Left kidney (tissue), 2 donors: ENCODE measurements around the gene MAP3K3. TPM values are rescaled to one million over a fixed set of nuclear protein-coding genes. Genes with fewer than 3 reads are reported as not detected.

Experiments used
- DNase-seq: peaks from one replicate; pipeline ENCODE4 v3.0.0-alpha.2; 2013
- polyA plus RNA-seq: library from polyadenylated mRNA; unstranded; fragments of 120-200 nt; gene quantifications from one replicate; pipeline ENCODE4 v1.2.1, GENCODE V29; 2013; ENCODE audit not compliant: insufficient read length

Gene MAP3K3
- polyA plus RNA-seq, 1 donor = 33.8 TPM

DNA sequence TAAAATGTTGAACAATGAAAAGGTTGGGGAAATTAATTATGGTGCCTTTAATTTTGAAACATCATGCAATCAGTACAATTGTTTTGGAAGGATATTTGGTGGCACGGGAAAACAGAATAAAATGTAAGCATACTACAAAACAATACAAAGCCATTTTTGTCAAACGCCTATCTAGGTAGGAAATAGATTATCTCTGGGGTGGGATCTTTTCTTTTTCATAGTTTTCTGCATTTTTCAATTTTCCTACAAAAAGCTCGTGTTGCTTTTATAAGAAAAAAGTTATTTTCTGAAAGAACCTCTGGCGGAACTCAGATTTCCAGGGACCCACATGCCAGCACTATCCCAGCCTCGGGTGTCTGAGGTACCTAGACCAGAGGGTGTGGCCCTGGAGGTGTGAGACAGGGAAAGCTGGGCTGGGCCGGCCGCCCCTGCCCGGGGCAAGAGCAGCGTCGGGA lies 961 bp upstream of the MAP3K3 start:
- no peak for DNase-seq

GRCh38 chr17:63622574-63623390 lies 565 bp downstream of the MAP3K3 start:
- DNase-seq = no peak

DNA sequence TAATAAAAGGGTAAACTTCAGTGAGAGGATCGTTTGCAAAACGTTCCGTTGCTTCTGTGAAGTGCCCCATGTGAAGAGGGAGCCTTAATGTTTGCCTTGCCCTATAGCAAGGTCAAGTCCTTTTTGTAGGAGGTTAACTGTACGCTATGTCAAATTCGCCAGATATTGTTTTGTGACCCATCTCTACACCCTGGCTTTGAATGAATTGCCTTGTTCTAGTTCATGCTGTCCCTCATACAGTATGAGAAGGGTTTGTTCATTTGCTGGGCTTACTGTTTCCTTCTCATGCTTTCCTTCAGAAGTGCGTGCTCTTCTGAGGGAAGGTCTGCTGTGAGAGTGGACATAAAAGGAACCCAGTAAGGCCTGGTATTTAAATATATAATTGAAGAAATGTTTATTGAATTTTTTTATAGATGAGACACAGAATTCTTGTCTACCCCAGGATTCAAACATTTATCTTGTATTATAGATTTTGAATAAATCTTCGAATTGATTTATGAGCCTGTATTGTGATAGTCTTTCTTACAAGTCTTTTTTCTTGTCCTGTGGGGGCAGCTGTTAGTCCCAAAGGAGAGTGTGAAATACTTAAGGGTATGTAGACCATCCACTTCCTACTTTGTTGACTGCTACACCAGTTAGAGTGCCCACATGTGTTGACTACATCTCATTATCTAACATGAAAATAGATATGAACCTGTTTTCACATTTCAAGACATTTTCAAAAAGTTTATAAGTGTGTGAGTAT lies 1.7 kb downstream of the MAP3K3 start:
- DNase-seq = no peak

DNA sequence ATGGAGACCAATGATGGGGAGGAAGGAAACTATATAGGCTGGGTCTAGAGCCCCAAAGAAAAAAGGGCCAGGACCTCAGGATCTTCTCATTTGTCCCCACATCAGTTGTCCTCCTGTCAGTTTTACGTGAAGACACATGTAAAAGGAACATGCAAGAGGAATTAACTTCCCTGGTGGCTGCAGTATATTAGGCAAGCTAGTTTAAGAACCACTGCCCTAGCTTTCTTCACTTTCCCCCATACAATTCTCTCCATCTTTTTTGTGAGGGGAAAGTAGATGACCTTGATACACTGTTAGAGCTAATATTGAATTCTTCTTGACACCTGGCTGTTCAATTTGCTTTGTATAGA lies 2.3 kb downstream of the MAP3K3 start:
- DNase-seq = no peak

- DNase-seq = no peak
Measured at GRCh38 chr17:63626551-63627180, 4.4 kb downstream of the MAP3K3 start.

- no peak for DNase-seq
Measured at GRCh38 chr17:63629627-63630026, 7.4 kb downstream of the MAP3K3 start.

DNA sequence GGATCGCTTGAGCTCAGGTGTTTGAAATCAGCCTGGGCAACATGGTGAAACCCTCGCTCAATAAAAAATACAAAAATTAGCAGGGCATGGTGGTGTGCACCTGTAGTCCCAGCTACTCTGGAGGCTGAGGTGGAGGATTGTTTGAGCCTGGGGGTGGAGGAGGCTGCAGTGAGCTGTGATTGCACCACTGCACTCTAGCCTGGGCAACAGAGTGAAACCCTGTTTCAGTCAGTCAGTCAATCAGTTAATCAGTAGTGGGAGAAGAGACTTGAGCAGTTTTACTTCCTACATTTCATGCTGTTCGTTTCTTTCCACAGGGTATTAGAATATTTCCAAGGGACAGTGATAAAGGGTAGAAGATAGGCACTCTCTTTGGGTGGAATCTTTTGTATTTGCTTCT lies 8.8 kb downstream of the MAP3K3 start:
- no peak for DNase-seq

- no peak for DNase-seq
Measured at GRCh38 chr17:63631626-63632025, 9.4 kb downstream of the MAP3K3 start.

GRCh38 chr17:63633742-63634141 lies 11.5 kb downstream of the MAP3K3 start:
- no peak for DNase-seq

- no peak for DNase-seq
Measured at GRCh38 chr17:63634163-63634562, 11.9 kb downstream of the MAP3K3 start.

GRCh38 chr17:63634816-63635215 lies 12.6 kb downstream of the MAP3K3 start:
- DNase-seq = no peak

- DNase-seq = no peak
Measured at GRCh38 chr17:63635290-63635689, 13.1 kb downstream of the MAP3K3 start.

GRCh38 chr17:63635787-63636186 lies 13.6 kb downstream of the MAP3K3 start:
- no peak for DNase-seq

- no peak for DNase-seq
Measured at GRCh38 chr17:63639125-63639524, 16.9 kb downstream of the MAP3K3 start.

GRCh38 chr17:63640038-63640437 lies 17.8 kb downstream of the MAP3K3 start:
- no peak for DNase-seq

DNA sequence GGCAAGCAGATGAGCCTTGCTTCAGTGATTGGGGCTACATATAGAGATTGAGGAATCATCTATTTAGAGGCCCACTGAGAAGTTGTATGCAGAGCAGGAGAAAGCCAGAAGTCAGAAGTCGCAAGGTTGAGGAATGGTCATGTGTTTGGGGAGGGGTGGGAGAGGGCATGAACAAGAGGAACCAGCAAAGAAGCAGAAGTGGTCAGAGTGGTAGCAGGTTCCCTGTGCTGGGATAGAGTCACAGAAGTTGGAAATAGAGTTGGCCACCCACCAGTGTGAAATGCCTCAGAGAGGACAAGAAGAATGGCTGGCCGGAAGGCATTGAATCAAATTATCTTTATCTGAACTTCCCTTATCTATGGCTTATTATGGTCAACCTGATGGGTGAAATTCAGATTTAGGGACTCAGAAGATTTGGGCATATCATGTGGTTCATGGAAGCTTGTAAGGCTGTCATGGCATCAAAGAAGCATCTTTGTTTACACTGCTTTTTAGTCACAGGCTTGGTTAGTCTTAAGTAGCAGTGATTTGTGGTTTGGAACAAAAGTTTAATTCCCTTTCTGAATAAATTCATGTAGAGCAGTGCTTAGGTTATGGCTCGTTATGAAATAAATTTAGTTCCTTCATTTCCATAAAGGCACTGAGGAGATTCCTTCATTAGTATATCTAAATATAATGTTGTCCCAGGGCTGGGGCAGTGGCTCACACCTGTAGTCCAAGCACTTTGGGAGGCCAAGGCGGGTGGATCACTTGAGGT lies 19.7 kb downstream of the MAP3K3 start:
- DNase-seq = no peak

DNA sequence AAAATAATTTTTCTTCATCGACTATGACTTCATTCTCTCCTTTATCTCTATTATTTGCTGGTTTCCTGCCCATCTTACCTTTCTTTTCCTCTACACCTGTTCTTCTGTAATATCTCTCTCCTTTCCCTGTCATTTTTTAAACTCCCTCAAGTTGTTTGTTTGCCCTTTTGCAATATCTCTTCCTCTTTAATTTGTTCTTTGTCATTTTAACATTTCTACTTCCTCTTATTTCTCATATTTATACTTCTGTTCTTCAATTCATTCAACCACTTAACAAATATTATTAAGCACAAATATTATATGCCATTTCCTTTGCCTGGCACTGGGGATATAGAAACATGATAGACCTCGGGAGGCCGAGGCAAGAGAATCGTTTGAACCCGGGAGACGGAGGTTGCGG lies 22.6 kb downstream of the MAP3K3 start:
- no peak for DNase-seq

GRCh38 chr17:63645775-63646487 lies 23.7 kb downstream of the MAP3K3 start:
- DNase-seq = no peak

GRCh38 chr17:63646488-63646806 lies 24.2 kb downstream of the MAP3K3 start:
- no peak for DNase-seq

- no peak for DNase-seq
Measured at GRCh38 chr17:63647065-63647725, 25.0 kb downstream of the MAP3K3 start.

DNA sequence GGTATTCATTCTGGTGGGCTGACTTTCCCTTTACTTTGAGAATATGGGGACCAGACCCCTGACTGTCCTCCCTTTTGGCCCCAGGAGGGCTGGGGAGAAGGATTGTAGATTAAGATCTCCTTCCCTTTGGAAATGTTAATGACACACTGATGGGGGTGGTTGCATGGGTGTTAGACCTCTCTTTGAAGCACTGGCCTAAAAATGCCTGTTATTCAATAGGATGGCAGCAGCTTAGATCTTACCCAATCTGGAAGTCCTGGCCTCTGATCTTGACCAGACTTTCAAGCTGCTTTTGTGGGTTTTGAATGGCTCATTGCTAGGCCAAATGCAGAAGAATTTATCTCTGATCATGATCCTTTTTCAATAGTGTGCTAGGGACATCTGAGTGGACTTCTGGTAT lies 25.7 kb downstream of the MAP3K3 start:
- DNase-seq = no peak
